Panc1 (cell line): Measurements from ENCODE around the gene GGT1.
"Not testable (repeated sequence)": the region's sequence is repeated elsewhere in the genome, so short reads cannot be mapped to it uniquely, and the experiment has no call there.

Experiments used
- POLR2AphosphoS5 ChIP-seq: IDR thresholded peaks from 2 replicates; pipeline ENCODE4 v1.6.1; 2012; ENCODE audit warnings: mild to moderate bottlenecking, low read depth, low read length, moderate library complexity
- SIN3A ChIP-seq: IDR thresholded peaks from 2 replicates; pipeline ENCODE4 v1.6.1; 2012; ENCODE audit warnings: low read depth, mild to moderate bottlenecking, low read length, moderate library complexity, borderline replicate concordance; ENCODE audit not compliant: insufficient read depth
- TCF7L2 ChIP-seq: IDR thresholded peaks from 2 replicates; pipeline ENCODE4 v1.6.1; 2011; ENCODE audit warnings: mild to moderate bottlenecking, low read depth, low read length, inconsistent platforms
- TF ChIP-seq, protein P1 (sequence below): fragments of 450-650 bp; IDR thresholded peaks from 2 replicates; pipeline ENCODE4 v1.5.1; 2017; ENCODE audit warnings: mild to moderate bottlenecking
- TF ChIP-seq, protein P2 (sequence below), 2 experiments: IDR thresholded peaks; 2 replicates each; pipeline ENCODE4 v1.6.1; 2011 to 2012; ENCODE audit warnings: low read depth in 2 of 2, control low read depth in 1 of 2, low read length in 1 of 2, mild to moderate bottlenecking in 1 of 2, moderate library complexity in 1 of 2; ENCODE audit not compliant: insufficient read depth in 1 of 2

DNA sequence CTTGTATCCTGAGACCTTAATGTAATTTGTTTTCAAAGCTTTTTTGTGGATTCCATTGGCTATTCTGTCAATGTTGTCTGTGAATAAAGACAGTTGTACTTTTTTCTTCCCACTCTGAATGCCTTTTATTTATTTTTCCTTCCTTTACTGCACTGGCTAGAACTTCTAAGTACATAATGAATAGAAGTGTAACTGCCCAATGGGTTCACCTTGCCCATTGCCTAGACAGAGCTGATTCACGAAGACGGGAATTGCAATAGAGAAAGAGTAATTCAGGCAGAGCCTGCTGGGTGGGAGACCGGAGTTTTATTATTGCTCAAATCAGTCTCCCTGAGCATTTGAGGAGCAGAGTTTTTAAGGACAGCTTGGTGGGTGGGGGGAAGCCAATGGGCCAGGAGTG, 62.4 kb downstream of the GGT1 start:
- TF ChIP-seq, protein P1, sequence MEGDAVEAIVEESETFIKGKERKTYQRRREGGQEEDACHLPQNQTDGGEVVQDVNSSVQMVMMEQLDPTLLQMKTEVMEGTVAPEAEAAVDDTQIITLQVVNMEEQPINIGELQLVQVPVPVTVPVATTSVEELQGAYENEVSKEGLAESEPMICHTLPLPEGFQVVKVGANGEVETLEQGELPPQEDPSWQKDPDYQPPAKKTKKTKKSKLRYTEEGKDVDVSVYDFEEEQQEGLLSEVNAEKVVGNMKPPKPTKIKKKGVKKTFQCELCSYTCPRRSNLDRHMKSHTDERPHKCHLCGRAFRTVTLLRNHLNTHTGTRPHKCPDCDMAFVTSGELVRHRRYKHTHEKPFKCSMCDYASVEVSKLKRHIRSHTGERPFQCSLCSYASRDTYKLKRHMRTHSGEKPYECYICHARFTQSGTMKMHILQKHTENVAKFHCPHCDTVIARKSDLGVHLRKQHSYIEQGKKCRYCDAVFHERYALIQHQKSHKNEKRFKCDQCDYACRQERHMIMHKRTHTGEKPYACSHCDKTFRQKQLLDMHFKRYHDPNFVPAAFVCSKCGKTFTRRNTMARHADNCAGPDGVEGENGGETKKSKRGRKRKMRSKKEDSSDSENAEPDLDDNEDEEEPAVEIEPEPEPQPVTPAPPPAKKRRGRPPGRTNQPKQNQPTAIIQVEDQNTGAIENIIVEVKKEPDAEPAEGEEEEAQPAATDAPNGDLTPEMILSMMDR, result not testable (repeated sequence)
- TF ChIP-seq POLR2AphosphoS5, SIN3A, TCF7L2: not testable (repeated sequence)
- TF ChIP-seq, protein P2, sequence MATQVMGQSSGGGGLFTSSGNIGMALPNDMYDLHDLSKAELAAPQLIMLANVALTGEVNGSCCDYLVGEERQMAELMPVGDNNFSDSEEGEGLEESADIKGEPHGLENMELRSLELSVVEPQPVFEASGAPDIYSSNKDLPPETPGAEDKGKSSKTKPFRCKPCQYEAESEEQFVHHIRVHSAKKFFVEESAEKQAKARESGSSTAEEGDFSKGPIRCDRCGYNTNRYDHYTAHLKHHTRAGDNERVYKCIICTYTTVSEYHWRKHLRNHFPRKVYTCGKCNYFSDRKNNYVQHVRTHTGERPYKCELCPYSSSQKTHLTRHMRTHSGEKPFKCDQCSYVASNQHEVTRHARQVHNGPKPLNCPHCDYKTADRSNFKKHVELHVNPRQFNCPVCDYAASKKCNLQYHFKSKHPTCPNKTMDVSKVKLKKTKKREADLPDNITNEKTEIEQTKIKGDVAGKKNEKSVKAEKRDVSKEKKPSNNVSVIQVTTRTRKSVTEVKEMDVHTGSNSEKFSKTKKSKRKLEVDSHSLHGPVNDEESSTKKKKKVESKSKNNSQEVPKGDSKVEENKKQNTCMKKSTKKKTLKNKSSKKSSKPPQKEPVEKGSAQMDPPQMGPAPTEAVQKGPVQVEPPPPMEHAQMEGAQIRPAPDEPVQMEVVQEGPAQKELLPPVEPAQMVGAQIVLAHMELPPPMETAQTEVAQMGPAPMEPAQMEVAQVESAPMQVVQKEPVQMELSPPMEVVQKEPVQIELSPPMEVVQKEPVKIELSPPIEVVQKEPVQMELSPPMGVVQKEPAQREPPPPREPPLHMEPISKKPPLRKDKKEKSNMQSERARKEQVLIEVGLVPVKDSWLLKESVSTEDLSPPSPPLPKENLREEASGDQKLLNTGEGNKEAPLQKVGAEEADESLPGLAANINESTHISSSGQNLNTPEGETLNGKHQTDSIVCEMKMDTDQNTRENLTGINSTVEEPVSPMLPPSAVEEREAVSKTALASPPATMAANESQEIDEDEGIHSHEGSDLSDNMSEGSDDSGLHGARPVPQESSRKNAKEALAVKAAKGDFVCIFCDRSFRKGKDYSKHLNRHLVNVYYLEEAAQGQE (IDR thresholded peaks at IDR 0.05; ENCODE audit: insufficient read depth in 1 of 2, low read depth in 2 of 2, low read length in 1 of 2), result not testable (repeated sequence)
